ENCODE results near the gene SMC1A. TPM values are rescaled to one million over a fixed set of nuclear protein-coding genes. Genes with fewer than 3 reads are reported as not detected.

The SMC1A gene
- total and polyA plus RNA-seq, 2 of the 8 experiments (the other 6 are each of a cell fraction or from before 2014, with no cell fraction given): 22.2 to 98.1 TPM

DNA sequence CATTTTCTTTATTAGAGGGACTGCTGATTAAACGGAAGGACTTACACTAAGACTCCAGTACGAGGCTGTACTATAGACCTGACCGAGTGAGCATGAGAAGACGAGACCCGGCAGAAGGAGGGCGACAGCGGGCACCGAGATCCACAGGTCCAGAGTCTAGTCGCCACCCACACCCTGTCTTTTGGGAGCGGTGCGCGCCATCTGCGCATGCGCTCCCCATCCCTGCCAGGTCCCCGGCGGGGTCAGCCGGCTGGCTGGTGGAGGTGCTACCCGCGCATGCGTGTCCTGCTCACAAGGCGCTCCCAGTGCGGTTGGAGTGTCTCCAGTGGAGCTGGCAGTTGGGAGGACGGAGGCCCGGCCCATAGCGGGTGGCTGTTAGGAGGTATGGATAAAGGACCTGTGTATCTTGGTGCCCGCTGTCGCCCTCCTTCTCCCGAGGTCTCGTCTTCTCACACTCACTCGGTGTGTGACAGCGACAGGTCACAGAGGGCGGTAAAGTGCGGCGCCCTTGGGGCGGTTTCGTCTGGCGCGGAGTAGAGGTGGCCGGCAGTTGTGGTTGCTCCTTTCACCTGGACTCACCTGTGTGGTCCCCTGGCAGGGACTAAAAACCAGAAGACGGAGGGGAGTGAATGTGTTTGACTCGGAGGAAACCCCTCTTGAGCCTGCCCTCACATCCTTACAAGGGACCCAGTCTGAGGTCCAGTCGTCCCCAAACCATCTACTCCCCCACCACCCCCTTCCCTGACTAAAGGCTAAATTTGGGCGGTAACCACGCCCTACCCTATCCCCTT, 19.3 kb upstream of the SMC1A start:
- FAIRE-seq (peak; percentile 89), DNase-seq (ENCODE audit: low read depth in 1 of 2, low spot score in 2 of 2) (peak in 1 of 2 experiments; percentile 82)
- H3K4me2 ChIP-seq (ENCODE audit: insufficient read depth in 1 of 2, low read depth in 2 of 2, low read length in 2 of 2): peak overlapping the region; percentile 74 to 90
- no peak overlapping the region for H4K8ac ChIP-seq (ENCODE audit: extremely low read depth, insufficient read depth, low read length)
- no peaks in the 10 kb centered on the region for H3K9me3 ChIP-seq (ENCODE audit: insufficient read depth in 2 of 2, low read depth in 1 of 2, low read length in 1 of 2)
- no peak overlapping the region for H2BK5ac ChIP-seq (ENCODE audit: low read depth, low read length)
- H3K36me3 ChIP-seq (ENCODE audit: control insufficient read depth in 2 of 4, insufficient read depth in 4 of 4, low read length in 3 of 4): no peaks in the 10 kb centered on the region
- no peak overlapping the region for H2BK12ac ChIP-seq (ENCODE audit: low read depth, low read length)
- peak overlapping the region; percentile 7; the same call in 1 of the 2 replicates for H3K18ac ChIP-seq (ENCODE audit: extremely low read depth, low read length)
- H3K14ac ChIP-seq (ENCODE audit: insufficient read length): no peak overlapping the region
- H3K4me3 ChIP-seq (ENCODE audit: extremely low read depth in 1 of 4, insufficient read depth in 2 of 4, low read depth in 3 of 4, low read length in 4 of 4): peak overlapping the region; percentile 56 to 66 (median 62)
- H3K56ac ChIP-seq (replicated peaks; ENCODE audit: insufficient read length, low read depth, low read length): no peak overlapping the region
- ChIA-PET POLR2A (ENCODE audit: partially characterized antibody) (no interaction called here), CTCF (ENCODE audit: partially characterized antibody) (no interaction called here)
- H4K20me1 ChIP-seq (replicated peaks in 1 of 2; ENCODE audit: control insufficient read depth in 1 of 2, insufficient read depth in 2 of 2, low read length in 2 of 2): no peaks in the 10 kb centered on the region
- peaks cover 5% of the 10 kb centered on the region; the same call in 1 of the 2 replicates for H3K23me2 ChIP-seq (ENCODE audit: low read depth, low read length)
- no peak overlapping the region for H2BK20ac ChIP-seq (ENCODE audit: low read length)
- H2BK120ac ChIP-seq (replicated peaks; ENCODE audit: low read depth, low read length): no peak overlapping the region
- no peak overlapping the region for H4K5ac ChIP-seq (ENCODE audit: insufficient read length, low read depth, low read length)
- peaks cover 0 to 12% (median 7%) of the 10 kb centered on the region in 4 experiments; a peak in 5 of 7 replicates for H3K27me3 ChIP-seq (replicated peaks in 1 of 4; ENCODE audit: control insufficient read depth in 3 of 4, extremely low read depth in 1 of 4, insufficient read depth in 3 of 4, low read length in 3 of 4)
- no peaks in the 10 kb centered on the region for H3K79me2 ChIP-seq (ENCODE audit: control insufficient read depth in 1 of 2, insufficient read depth in 2 of 2, low read length in 2 of 2)
- H3K23ac ChIP-seq (ENCODE audit: insufficient read length): no peak overlapping the region
- 0 out of 7 replicates have a peak, but pooled peaks cover 0 to 3% (median 0%) of the 10 kb centered on the region in 4 experiments for H3K4me1 ChIP-seq (replicated peaks in 1 of 4; ENCODE audit: control insufficient read depth in 3 of 4, insufficient read depth in 4 of 4, low read length in 3 of 4)
- no peak overlapping the region for H2AK5ac ChIP-seq (ENCODE audit: low read depth, low read length)
- H2AFZ ChIP-seq (ENCODE audit: low read length): peak overlapping the region; percentile 77; the same call in 1 of the 2 replicates
- no peaks in the 10 kb centered on the region for H3K79me1 ChIP-seq (ENCODE audit: low read depth, low read length)
- no peak overlapping the region for H3K4ac ChIP-seq (replicated peaks; ENCODE audit: insufficient read length, low read depth, low read length)
- H4K91ac ChIP-seq (replicated peaks; ENCODE audit: insufficient read length, low read length): no peak overlapping the region
- 4% methylated on average over 39 of the region's 44 CpGs; no CpG with 5 or more reads in 1 of the 2 experiments for WGBS, 2 experiments (ENCODE audit: extremely low coverage in 1 of 2, insufficient coverage in 1 of 2, insufficient read length in 1 of 2, insufficient replicate concordance in 2 of 2, low coverage in 1 of 2, low lambda C conversion rate in 2 of 2, missing lambda C conversion rate in 1 of 2)
- H2BK15ac ChIP-seq (ENCODE audit: low read length): no peak overlapping the region
- H3K9ac ChIP-seq (replicated peaks in 1 of 4; ENCODE audit: extremely low read depth in 1 of 4, low read depth in 3 of 4, low read length in 3 of 4): no peak overlapping the region; a peak in 1 of 7 replicates
- H3K27ac ChIP-seq (ENCODE audit: low read depth, low read length): no peak overlapping the region
- no peak for TF ChIP-seq POLR2A (IDR thresholded peaks at IDR 0.05; ENCODE audit: control extremely low read depth in 1 of 2, low read depth in 2 of 2, low read length in 2 of 2)
- no peak for TF ChIP-seq KDM1A (IDR thresholded peaks at IDR 0.05; ENCODE audit: borderline replicate concordance, low read length)
- TF ChIP-seq SIX5 (IDR thresholded peaks at IDR 0.05; ENCODE audit: low read depth, low read length): no peak
- TF ChIP-seq, protein P1, sequence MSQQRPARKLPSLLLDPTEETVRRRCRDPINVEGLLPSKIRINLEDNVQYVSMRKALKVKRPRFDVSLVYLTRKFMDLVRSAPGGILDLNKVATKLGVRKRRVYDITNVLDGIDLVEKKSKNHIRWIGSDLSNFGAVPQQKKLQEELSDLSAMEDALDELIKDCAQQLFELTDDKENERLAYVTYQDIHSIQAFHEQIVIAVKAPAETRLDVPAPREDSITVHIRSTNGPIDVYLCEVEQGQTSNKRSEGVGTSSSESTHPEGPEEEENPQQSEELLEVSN (IDR thresholded peaks at IDR 0.05): peak; percentile 27; the same call in 1 of the 2 replicates
- TF ChIP-seq TBP (IDR thresholded peaks at IDR 0.05; ENCODE audit: low read depth, low read length): no peak
- no peak for TF ChIP-seq SRF (IDR thresholded peaks at IDR 0.05; ENCODE audit: low read depth, low read length)
- TF ChIP-seq CBX8 (IDR thresholded peaks at IDR 0.05; ENCODE audit: borderline replicate concordance, low read depth, low read length): no peak
- no peak for TF ChIP-seq RBBP5 (IDR thresholded peaks at IDR 0.05; ENCODE audit: borderline replicate concordance, low read depth, low read length)
- no peak for TF ChIP-seq SP2 (IDR thresholded peaks at IDR 0.05; ENCODE audit: low read length)
- no peak for TF ChIP-seq SIRT6 (IDR thresholded peaks at IDR 0.05; ENCODE audit: low read length)
- no peak for TF ChIP-seq CHD2 (IDR thresholded peaks at IDR 0.05; ENCODE audit: low read length)
- TF ChIP-seq MAX (IDR thresholded peaks at IDR 0.05): no peak
- TF ChIP-seq TAF1 (IDR thresholded peaks at IDR 0.05; ENCODE audit: low read depth, low read length): peak; percentile 23; the same call in 1 of the 2 replicates
